Measurements from ENCODE around the gene STXBP1. TPM values are rescaled to one million over a fixed set of nuclear protein-coding genes. Genes with fewer than 3 reads are reported as not detected.

STXBP1 gene
- total RNA-seq, 4 donors from 2014 or later, result 17.2 to 34.0 (median 19.8) TPM

- TF ChIP-seq EP300 (IDR thresholded peaks at IDR 0.05) (no peak), POLR2AphosphoS5 (IDR thresholded peaks at IDR 0.05) (no peak), POLR2A (IDR thresholded peaks at IDR 0.05; ENCODE audit: low read depth) (no peak), CTCF (IDR thresholded peaks at IDR 0.05) (no peak)
- 92% methylated on average over 5 of the region's 13 CpGs for WGBS
- Histone ChIP-seq H3K27me3 (peaks cover 0 to 35% (median 0%) of the 10 kb centered on the region in 4 donors), H3K4me1 (peaks cover 0 to 9% (median 7%) of the 10 kb centered on the region in 4 donors), H3K36me3 (no peaks in the 10 kb centered on the region), H3K9me3 (no peaks in the 10 kb centered on the region), H3K4me3 (no peak overlapping the region), H3K27ac (replicated peaks in 1 of 4) (no peak overlapping the region)
- intact Hi-C loops (cut with DNase I), result no loop called here
- no peak for DNase-seq (ENCODE audit: extremely low spot score)
Observed at GRCh38 chr9:127723013-127723412, 110.9 kb downstream of the STXBP1 start.

- peaks cover 0 to 35% (median 0%) of the 10 kb centered on the region in 4 donors for H3K27me3 ChIP-seq
- no peaks in the 10 kb centered on the region for H3K9me3 ChIP-seq
- no peak overlapping the region for H3K4me3 ChIP-seq
- WGBS, result 94% methylated on average over 3 of the region's 5 CpGs
- H3K27ac ChIP-seq (replicated peaks in 1 of 4), result no peak overlapping the region
- H3K4me1 ChIP-seq, result peaks cover 0 to 9% (median 7%) of the 10 kb centered on the region in 4 donors
- TF ChIP-seq POLR2AphosphoS5 (IDR thresholded peaks at IDR 0.05), result no peak
- TF ChIP-seq POLR2A (IDR thresholded peaks at IDR 0.05; ENCODE audit: low read depth), result no peak
- TF ChIP-seq CTCF (IDR thresholded peaks at IDR 0.05), result no peak
- TF ChIP-seq EP300 (IDR thresholded peaks at IDR 0.05), result no peak
- intact Hi-C loops (cut with DNase I), result no loop called here
- DNase-seq (ENCODE audit: extremely low spot score), result no peak
- no peaks in the 10 kb centered on the region for H3K36me3 ChIP-seq
Observed at GRCh38 chr9:127723444-127723843, 111.4 kb downstream of the STXBP1 start.

GRCh38 chr9:127724012-127724411, 111.9 kb downstream of the STXBP1 start:
- intact Hi-C loops (cut with DNase I), result no loop called here
- 74% methylated on average over 5 of the region's 23 CpGs for WGBS
- no peaks in the 10 kb centered on the region for H3K36me3 ChIP-seq

GRCh38 chr9:127726871-127727270, 114.8 kb downstream of the STXBP1 start:
- intact Hi-C loops (cut with DNase I), result no loop called here
- H3K27me3 ChIP-seq, result peaks cover 0 to 22% (median 0%) of the 10 kb centered on the region in 4 donors
- TF ChIP-seq POLR2A (IDR thresholded peaks at IDR 0.05; ENCODE audit: low read depth) (no peak), POLR2AphosphoS5 (IDR thresholded peaks at IDR 0.05) (no peak), CTCF (IDR thresholded peaks at IDR 0.05) (no peak), EP300 (IDR thresholded peaks at IDR 0.05) (no peak)
- peaks cover 5 to 16% (median 13%) of the 10 kb centered on the region in 4 donors for H3K36me3 ChIP-seq
- no peaks in the 10 kb centered on the region for H3K9me3 ChIP-seq
- H3K4me1 ChIP-seq, result peaks cover 0 to 9% (median 9%) of the 10 kb centered on the region in 4 donors
- no peak for DNase-seq (ENCODE audit: extremely low spot score)
- H3K27ac ChIP-seq (replicated peaks in 1 of 4), result no peak overlapping the region
- H3K4me3 ChIP-seq, result no peak overlapping the region
- 73% methylated on average over 5 of the region's 8 CpGs for whole genome bisulfite sequencing

More at GRCh38 chr9:127724012-127724411, 111.9 kb downstream of the STXBP1 start:
- no peaks in the 10 kb centered on the region for H3K9me3 ChIP-seq
- TF ChIP-seq POLR2A (IDR thresholded peaks at IDR 0.05; ENCODE audit: low read depth) (no peak), POLR2AphosphoS5 (IDR thresholded peaks at IDR 0.05) (no peak), EP300 (IDR thresholded peaks at IDR 0.05) (no peak), CTCF (IDR thresholded peaks at IDR 0.05) (no peak)
- H3K27me3 ChIP-seq, result peaks cover 0 to 35% (median 0%) of the 10 kb centered on the region in 4 donors
- peaks cover 0 to 9% (median 7%) of the 10 kb centered on the region in 4 donors for H3K4me1 ChIP-seq
- no peak overlapping the region for H3K27ac ChIP-seq (replicated peaks in 1 of 4)
- DNase-seq (ENCODE audit: extremely low spot score), result no peak
- H3K4me3 ChIP-seq, result no peak overlapping the region

- Histone ChIP-seq H3K27ac (replicated peaks in 1 of 4) (no peak overlapping the region), H3K36me3 (peaks cover 16 to 32% (median 28%) of the 10 kb centered on the region in 4 donors), H3K4me3 (no peak overlapping the region), H3K4me1 (peaks cover 0 to 18% (median 14%) of the 10 kb centered on the region in 4 donors), H3K9me3 (no peaks in the 10 kb centered on the region), H3K27me3 (peaks cover 0 to 13% (median 0%) of the 10 kb centered on the region in 4 donors)
- intact Hi-C loops (cut with DNase I), result no loop called here
- DNase-seq (ENCODE audit: extremely low spot score), result no peak
- TF ChIP-seq EP300 (IDR thresholded peaks at IDR 0.05), result no peak
- no peak for TF ChIP-seq POLR2AphosphoS5 (IDR thresholded peaks at IDR 0.05)
- TF ChIP-seq POLR2A (IDR thresholded peaks at IDR 0.05; ENCODE audit: low read depth), result no peak
- no peak for TF ChIP-seq CTCF (IDR thresholded peaks at IDR 0.05)
- WGBS, result 84% methylated on average over 6 of the region's 8 CpGs
Observed at GRCh38 chr9:127728808-127729207, 116.7 kb downstream of the STXBP1 start.
